ENCODE results near the gene ARPC5. TPM values are rescaled to one million over a fixed set of nuclear protein-coding genes. Genes with fewer than 3 reads are reported as not detected.
"Not testable (repeated sequence)": the region's sequence is repeated elsewhere in the genome, so short reads cannot be mapped to it uniquely, and the experiment has no call there.

ARPC5 gene
- total RNA-seq: 10 to 100 TPM; 79.1 to 80.1 TPM

DNA sequence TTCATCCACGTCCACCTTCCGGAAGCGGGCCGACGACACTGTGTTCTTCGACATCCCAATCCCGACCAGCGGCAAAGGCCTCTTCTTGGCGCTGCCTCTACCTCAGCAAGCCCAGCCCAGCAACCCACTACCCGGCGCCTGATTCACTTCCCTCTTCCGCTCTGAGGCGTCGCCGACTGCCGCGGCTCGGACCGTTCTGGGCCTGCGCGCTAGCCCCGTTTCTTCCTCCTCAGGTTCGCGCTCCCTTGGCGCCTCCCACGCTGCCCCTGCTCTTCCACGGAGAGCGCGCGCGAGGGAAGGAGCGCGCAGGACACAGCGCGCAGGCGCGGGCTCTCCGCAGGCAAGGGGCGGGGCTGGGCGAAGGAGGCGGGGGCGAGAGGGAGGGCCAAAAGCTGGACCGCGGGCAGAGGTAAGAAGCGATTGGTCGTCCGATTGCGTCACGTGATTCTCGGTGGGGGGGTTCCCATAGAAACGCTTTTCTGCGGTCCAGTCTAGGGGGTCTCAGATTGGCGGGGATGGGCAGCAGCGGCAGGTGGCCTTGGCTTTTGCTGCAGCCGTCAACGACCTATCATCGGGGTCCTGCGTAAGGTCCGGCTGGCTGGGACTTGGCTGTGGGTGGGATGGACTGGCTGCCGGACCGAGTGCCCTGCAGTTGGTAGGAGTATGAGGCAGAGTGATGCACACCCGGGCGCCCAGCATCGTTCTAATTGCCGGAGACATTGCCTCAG, at the start of gene ARPC5:
TSS of gene ARPC5 (minus strand) at position 178 of the 728 bp plus-strand sequence. CDS start at position 54, 124 bp downstream.
- no peaks in the 10 kb centered on the region for H3K9me3 Mint-ChIP-seq
- peaks cover 42% of the 10 kb centered on the region for H3K4me1 Mint-ChIP-seq (ENCODE audit: low read depth)
- peak within 1 kb of the TSS; percentile 96 to 98 for H3K4me3 Mint-ChIP-seq
- no peaks in the 10 kb centered on the region for H3K27me3 Mint-ChIP-seq (ENCODE audit: low read depth)
- ATAC-seq (replicated peaks in 1 of 2): peak; percentile 90 to 92
- peaks cover 9 to 10% of the 10 kb centered on the region in 2 donors for H3K36me3 Mint-ChIP-seq (ENCODE audit: insufficient read depth in 2 of 2)
- H3K27ac Mint-ChIP-seq: peak within 1 kb of the TSS; percentile 100
- peak; percentile 96 to 97 for DNase-seq

DNA sequence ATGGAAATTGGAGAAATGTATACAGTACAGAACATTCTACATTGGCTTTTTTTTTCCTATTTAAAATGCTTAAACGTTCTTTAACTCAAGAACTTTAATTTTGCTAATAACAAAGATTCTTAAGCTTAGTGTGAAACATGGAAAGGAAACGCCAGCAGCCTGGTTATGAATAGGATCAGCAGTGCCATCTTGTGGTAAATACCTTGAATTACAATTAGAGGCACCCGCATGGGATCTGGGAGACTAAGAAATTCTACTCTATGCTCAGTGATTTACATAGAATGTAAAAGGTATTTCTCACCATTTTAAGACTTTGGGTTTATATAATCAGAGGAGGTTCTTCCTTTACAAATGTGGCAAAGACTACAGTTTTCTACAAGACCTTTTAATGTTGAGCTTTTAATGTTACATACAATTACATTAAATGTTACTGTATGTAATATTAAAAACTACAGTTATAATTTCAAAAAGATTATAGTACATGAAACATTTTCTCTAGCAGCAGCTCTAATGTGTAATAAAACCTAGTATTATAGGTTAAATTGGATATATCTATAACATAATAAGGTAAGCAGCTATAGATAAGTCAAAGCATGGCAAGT, 49.6 kb upstream of the ARPC5 start:
- peak; percentile 45 to 46 for ATAC-seq (replicated peaks in 1 of 2)
- Mint-ChIP-seq H3K27me3 (ENCODE audit: low read depth) (peaks cover 13% of the 10 kb centered on the region), H3K4me3 (no peak overlapping the region), H3K36me3 (ENCODE audit: insufficient read depth in 2 of 2) (no peaks in the 10 kb centered on the region), H3K4me1 (ENCODE audit: low read depth) (peaks cover 9% of the 10 kb centered on the region), H3K9me3 (no peaks in the 10 kb centered on the region), H3K27ac (no peak overlapping the region)
- peak; percentile 15 to 32 for DNase-seq

DNA sequence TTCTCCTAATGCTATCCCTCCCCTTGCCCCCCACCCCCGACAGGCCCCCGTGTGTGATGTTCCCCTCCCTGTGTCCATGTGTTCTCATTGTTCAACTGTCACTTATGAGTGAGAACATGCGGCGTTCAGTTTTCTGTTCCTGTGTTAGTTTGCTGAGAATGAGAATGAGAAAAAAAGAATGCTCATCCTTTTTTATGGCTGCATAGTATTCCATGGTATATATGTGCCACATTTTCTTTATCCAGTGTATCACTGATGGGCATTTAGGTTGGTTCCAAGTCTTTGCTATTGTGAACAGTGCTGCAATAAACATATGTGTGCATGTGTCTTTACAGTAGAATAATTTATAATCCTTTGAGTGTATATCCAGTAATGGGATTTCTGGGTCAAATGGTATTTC, 43.8 kb upstream of the ARPC5 start:
- not testable (repeated sequence) for H3K4me3 Mint-ChIP-seq; H3K4me1 Mint-ChIP-seq (ENCODE audit: low read depth); H3K36me3 Mint-ChIP-seq (ENCODE audit: insufficient read depth in 2 of 2); H3K27ac Mint-ChIP-seq; ATAC-seq (replicated peaks in 1 of 2); H3K9me3 Mint-ChIP-seq; DNase-seq
- peaks cover 13% of the 10 kb centered on the region for H3K27me3 Mint-ChIP-seq (ENCODE audit: low read depth)

DNA sequence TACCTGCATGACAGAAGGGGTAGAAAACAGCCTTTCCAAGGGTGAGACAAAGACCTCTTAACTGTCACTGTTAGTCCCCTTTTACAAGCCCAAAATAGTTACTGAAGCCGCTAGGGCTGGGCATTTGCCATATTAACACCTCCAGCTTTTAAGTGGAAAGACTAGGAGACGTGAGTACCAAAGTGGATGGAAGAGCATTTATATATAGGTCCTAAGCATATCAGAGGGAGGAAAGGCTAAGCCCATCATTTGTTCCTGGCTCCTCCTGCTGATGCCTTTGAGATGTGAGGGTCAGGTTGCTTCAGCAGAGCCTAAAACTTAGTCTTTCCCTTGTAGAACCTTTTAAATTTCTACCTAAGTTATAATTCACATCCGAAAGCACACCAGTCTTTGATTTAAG, 43.2 kb upstream of the ARPC5 start:
- Mint-ChIP-seq H3K9me3 (no peaks in the 10 kb centered on the region), H3K4me1 (ENCODE audit: low read depth) (no peaks in the 10 kb centered on the region), H3K36me3 (ENCODE audit: insufficient read depth in 2 of 2) (no peaks in the 10 kb centered on the region), H3K4me3 (no peak overlapping the region), H3K27ac (no peak overlapping the region), H3K27me3 (ENCODE audit: low read depth) (peaks cover 10% of the 10 kb centered on the region)
- no peak for DNase-seq
- ATAC-seq (replicated peaks in 1 of 2): no peak

DNA sequence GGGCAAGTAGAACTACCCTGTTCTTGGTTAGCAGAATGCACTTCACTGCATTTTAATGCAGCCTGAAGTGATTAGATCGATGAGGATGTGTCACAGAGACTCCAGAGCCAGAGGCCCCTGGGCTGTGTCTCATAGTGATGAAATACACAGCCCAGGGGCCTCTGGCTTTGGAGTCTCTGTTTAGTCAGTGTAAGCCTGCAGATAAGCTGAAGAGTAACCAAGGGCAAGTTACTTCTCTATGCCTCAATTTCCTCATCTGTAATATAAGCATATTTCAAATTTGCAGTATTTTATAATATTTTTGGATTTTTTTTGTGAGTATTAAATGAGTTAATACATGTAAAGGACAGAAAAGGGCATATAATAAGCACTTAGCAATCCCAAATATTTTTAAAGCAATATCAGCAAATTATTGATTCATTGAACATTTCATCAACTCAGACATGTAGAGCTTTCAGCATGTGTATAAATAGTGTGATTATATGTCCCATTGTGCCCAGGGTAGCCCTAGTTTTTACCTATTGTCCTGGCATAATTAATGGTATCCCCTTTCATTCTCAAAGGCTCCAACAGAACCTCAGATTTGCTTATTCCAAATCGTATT, 41.1 kb upstream of the ARPC5 start:
- no peak for ATAC-seq (replicated peaks in 1 of 2)
- H3K4me1 Mint-ChIP-seq (ENCODE audit: low read depth): no peaks in the 10 kb centered on the region
- H3K4me3 Mint-ChIP-seq: no peak overlapping the region
- no peaks in the 10 kb centered on the region for H3K36me3 Mint-ChIP-seq (ENCODE audit: insufficient read depth in 2 of 2)
- H3K27ac Mint-ChIP-seq: no peak overlapping the region
- no peak for DNase-seq
- H3K9me3 Mint-ChIP-seq: no peaks in the 10 kb centered on the region
- H3K27me3 Mint-ChIP-seq (ENCODE audit: low read depth): no peaks in the 10 kb centered on the region

DNA sequence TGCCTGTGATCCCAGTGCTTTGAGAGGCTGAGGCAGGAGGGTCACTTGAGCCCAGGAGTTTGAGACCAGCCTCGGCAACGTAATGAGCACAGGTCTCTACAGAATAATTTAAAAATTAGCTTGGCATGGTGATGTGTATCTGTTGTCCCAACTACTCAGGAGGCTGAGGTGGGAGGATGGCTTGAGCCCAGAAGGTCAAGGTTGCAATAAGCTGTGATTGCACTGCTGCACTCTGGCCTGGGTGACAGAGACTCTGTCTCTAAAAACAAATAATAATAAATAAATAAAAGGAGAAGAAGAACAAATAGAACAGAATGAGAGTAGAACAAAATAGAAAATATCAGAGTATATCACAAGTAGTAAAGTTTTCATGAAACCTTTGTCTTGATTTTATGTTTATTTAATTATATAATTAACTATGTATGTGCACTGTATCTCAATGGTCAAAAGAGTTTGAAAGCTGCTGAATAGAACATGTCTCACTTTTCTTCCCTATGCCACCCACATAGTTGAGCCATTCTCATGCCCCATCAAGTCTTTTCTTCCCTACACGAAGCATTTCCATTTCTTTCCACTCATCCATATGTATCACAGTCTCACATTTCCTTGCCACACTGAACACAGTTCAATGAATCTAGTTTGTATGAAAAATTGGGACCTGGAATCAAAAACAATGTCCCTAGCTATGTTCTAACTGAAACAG, 40.5 kb upstream of the ARPC5 start:
- H3K9me3 Mint-ChIP-seq: no peaks in the 10 kb centered on the region
- ATAC-seq (replicated peaks in 1 of 2) (no peak), DNase-seq (no peak)
- H3K27me3 Mint-ChIP-seq (ENCODE audit: low read depth): no peaks in the 10 kb centered on the region
- H3K36me3 Mint-ChIP-seq (ENCODE audit: insufficient read depth in 2 of 2): no peaks in the 10 kb centered on the region
- no peak overlapping the region for H3K4me3 Mint-ChIP-seq
- no peak overlapping the region for H3K27ac Mint-ChIP-seq
- H3K4me1 Mint-ChIP-seq (ENCODE audit: low read depth): no peaks in the 10 kb centered on the region

DNA sequence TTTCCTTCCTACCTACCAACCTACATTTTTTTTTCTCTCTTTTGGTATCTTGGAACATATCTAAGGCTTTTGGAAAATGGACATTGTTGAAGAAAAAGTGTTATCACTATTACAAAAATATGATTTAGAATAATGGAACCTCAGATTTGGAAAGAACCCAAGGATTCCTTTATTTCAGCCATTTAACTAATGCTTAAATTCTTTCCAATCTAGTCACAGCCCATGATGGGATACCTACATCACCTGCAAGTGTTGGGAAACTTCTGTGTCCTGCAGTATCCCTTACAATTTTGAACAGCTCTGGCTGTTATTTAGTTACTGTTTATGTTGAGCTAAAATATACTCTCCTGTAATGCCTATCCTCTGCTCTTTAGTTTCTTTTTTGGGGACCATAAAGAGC, 39.8 kb upstream of the ARPC5 start:
- no peaks in the 10 kb centered on the region for H3K4me1 Mint-ChIP-seq (ENCODE audit: low read depth)
- DNase-seq (no peak), ATAC-seq (replicated peaks in 1 of 2) (no peak)
- H3K36me3 Mint-ChIP-seq (ENCODE audit: insufficient read depth in 2 of 2): no peaks in the 10 kb centered on the region
- no peaks in the 10 kb centered on the region for H3K9me3 Mint-ChIP-seq
- no peaks in the 10 kb centered on the region for H3K27me3 Mint-ChIP-seq (ENCODE audit: low read depth)
- no peak overlapping the region for H3K4me3 Mint-ChIP-seq
- H3K27ac Mint-ChIP-seq: no peak overlapping the region

DNA sequence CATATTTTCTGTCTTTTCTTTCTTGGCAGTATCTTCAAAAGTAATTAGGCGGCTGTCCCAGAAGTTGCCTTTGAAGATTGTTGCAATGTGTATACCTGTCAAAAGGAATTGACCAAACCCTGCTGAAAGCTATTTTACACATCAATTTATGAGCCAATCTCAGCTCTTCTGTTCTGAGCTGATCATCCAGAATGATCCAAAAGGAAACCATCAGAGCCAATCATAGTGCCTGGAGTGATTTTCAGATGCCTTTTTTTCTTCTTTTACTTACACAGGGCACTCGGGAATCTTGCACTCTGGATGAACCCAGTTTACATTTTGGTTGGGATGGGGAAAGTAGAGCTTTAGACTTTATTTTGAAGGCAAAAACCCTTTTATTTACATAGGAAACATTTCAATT, 39.3 kb upstream of the ARPC5 start:
- H3K36me3 Mint-ChIP-seq (ENCODE audit: insufficient read depth in 2 of 2): no peaks in the 10 kb centered on the region
- ATAC-seq (replicated peaks in 1 of 2) (no peak), DNase-seq (no peak)
- H3K27me3 Mint-ChIP-seq (ENCODE audit: low read depth): no peaks in the 10 kb centered on the region
- H3K4me1 Mint-ChIP-seq (ENCODE audit: low read depth): no peaks in the 10 kb centered on the region
- H3K9me3 Mint-ChIP-seq: no peaks in the 10 kb centered on the region
- H3K27ac Mint-ChIP-seq: no peak overlapping the region
- no peak overlapping the region for H3K4me3 Mint-ChIP-seq

DNA sequence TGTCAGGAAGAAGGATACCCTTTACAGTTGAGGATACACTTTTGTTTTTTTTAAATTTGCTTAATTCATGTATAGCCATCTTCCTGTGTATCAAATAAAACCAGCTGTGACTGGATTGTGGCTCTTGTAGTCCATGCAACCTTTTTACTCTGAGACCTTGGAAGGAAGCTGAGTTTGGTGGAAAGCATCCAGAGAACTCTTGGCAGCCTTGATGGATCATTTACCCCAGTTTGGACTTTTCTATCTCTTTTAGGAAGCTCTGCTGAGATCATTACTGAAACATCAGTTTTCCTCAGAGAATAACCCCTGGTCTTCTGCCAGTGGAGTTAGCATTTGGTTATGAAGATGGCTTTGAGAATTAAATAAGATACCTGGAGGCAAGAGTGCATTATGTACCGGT, 38.8 kb upstream of the ARPC5 start:
- Mint-ChIP-seq H3K36me3 (ENCODE audit: insufficient read depth in 2 of 2) (peaks cover 0 to 2% of the 10 kb centered on the region in 2 donors), H3K27ac (no peak overlapping the region), H3K4me1 (ENCODE audit: low read depth) (no peaks in the 10 kb centered on the region), H3K9me3 (no peaks in the 10 kb centered on the region), H3K4me3 (no peak overlapping the region), H3K27me3 (ENCODE audit: low read depth) (no peaks in the 10 kb centered on the region)
- DNase-seq (no peak), ATAC-seq (replicated peaks in 1 of 2) (no peak)

DNA sequence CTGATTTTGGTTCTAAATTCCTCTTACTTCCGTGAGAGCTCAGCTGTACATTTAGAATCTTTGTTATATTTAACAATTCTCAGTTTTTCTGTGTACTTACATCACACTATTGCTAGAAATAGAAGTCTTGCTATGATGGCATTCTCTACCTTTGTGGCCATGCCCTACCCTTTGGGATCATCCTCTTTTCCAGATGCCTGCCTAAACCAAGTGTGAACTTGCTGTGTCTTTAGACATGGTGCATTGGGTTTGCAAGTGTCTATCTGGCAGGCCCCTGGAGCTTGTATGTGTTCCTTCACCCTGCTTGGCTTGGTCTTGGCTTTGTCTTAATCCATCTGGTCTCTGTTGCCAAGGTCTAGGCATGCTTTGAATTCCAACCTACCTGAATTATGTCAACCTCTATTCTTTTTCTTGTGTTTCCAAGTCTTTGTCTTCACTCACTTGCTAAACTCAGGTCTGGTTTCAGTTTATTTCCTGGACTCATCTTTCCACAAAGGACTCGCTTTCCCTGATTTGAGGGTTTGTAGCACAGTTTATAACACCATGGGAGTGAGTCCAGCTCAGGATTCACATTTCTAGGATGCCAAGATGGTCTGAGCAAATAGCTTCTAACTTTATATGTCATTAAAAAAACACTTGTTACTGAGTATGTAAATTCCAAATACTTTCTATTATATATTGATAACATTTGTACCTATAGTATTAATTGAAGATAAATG, 38.2 kb upstream of the ARPC5 start:
- no peaks in the 10 kb centered on the region for H3K4me1 Mint-ChIP-seq (ENCODE audit: low read depth)
- no peaks in the 10 kb centered on the region for H3K9me3 Mint-ChIP-seq

DNA sequence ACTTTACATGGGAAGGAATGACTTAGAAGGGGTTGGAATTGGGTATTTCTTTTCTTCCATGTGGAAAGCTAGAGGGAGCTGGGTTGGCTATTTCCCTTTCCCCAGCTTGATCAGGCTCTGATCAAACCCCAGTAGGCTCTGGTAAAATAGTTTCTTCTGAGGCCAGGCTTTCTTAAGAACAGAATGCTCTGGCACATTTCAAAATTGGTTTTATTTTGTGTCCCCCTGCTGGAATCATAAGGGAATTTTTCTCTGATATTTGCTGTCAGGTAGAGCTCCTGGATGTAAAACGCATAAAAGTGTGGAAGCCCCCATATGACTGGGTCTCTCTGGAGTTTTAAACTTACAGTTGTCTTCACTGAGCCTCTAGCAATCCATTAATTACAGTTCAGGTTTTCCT, 34.6 kb upstream of the ARPC5 start:
- H3K27ac Mint-ChIP-seq: no peak overlapping the region
- ATAC-seq (replicated peaks in 1 of 2) (no peak), DNase-seq (no peak)
- peaks cover 0 to 2% of the 10 kb centered on the region in 2 donors for H3K36me3 Mint-ChIP-seq (ENCODE audit: insufficient read depth in 2 of 2)
- H3K27me3 Mint-ChIP-seq (ENCODE audit: low read depth): no peaks in the 10 kb centered on the region
- no peak overlapping the region for H3K4me3 Mint-ChIP-seq
- no peaks in the 10 kb centered on the region for H3K9me3 Mint-ChIP-seq
- no peaks in the 10 kb centered on the region for H3K4me1 Mint-ChIP-seq (ENCODE audit: low read depth)

More for the DNA sequence above, 38.2 kb upstream of the ARPC5 start:
- Mint-ChIP-seq H3K4me3 (no peak overlapping the region), H3K36me3 (ENCODE audit: insufficient read depth in 2 of 2) (peaks cover 0 to 2% of the 10 kb centered on the region in 2 donors), H3K27me3 (ENCODE audit: low read depth) (no peaks in the 10 kb centered on the region), H3K27ac (no peak overlapping the region)
- ATAC-seq (replicated peaks in 1 of 2) (no peak), DNase-seq (no peak)

DNA sequence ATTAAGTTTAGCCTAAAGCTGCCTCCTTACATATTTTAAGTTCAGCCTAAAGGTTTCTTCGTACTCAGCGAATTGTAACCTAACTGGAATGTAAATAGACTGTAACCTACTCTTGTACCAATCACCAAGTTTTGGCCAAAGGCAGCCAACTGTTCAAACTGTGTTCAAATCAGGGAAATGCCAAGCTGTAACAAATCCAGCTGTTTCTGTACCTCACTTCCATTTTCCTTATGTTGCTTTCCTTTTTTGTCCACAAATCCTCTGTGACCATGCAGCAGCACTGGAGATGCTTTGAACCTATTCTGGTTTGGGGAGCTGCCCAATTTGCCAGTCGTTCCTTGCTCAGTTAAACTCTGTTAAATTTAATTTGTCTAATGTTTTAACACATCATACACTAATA, 20.8 kb upstream of the ARPC5 start:
- Mint-ChIP-seq H3K4me3 (no peak overlapping the region), H3K27ac (no peak overlapping the region), H3K27me3 (ENCODE audit: low read depth) (no peaks in the 10 kb centered on the region), H3K36me3 (ENCODE audit: insufficient read depth in 2 of 2) (no peaks in the 10 kb centered on the region), H3K4me1 (ENCODE audit: low read depth) (peaks cover 40% of the 10 kb centered on the region), H3K9me3 (no peaks in the 10 kb centered on the region)
- ATAC-seq (replicated peaks in 1 of 2): no peak
- DNase-seq: no peak

Measured in activated T-cell treated with anti-CD3 and anti-CD28 coated beads, Interleukin-2, amount 50 U/mL, for 72 hours (primary cell).